GM18520 (cell line): Measurements from ENCODE around the gene ENTPD7.
"Not testable (repeated sequence)": the region's sequence is repeated elsewhere in the genome, so short reads cannot be mapped to it uniquely, and the experiment has no call there.

Experiments
- ATAC-seq: cut with Tn5 transposase; IDR thresholded peaks from one replicate; pipeline ENCODE4 v1.9.1; 2021; ENCODE audit not compliant: unreplicated experiment

Gene ENTPD7

DNA sequence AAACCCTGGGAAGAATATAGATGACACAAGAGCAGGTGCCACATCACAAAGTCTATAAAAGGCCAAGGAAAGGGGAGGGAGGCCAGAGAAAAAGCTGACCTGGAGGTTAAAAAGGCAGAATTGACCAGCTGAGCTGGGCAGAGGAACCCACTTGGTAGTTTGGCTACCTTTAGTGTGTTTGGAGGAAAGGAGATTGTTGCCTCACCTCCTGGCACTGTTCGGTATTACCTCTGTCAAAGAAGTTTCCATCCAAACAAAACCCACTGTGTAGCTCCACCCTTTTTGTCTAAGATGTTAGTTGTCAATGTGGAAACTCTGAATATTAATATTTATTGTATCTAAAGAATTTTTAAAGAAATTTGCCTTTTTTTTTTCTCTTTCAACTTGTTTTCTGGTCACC lies 23.4 kb downstream of the ENTPD7 start:
- ATAC-seq: no peak

DNA sequence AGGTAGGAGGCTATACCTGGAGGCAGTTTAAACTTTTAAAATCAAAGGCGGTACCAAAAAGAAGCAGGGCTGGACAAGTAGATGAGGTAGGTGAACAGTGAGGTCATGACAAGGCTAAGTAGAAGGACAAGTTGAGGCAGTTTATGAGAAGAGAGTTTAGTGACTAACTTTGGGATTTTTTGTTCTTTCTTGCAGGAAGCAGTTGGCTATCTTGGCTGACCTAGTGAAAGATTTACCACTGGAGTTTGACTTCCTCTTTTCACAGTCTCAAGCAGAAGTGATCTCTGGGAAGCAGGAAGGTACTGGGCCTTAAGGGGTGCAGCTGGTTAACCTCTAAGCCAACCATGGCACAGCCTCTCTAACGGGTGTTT lies 26.3 kb downstream of the ENTPD7 start:
- no peak for ATAC-seq

DNA sequence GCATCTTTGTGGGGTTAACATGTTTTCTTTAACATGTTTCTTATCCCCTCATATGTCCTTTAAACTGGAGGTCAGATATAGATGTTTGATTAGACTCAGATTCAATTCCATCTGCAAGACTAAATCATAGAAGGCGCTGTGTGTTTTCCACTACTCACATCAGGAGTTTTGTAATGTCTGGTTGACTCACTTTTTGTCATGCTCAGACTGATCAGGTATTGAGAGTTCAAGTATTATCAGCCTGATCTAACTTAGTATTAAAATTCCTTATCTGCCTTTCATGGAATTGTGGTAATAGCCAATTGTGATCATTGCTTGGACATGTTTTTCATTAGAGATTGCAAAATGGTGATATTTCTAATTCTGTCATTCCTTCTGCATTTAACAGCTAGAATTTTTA lies 30.2 kb downstream of the ENTPD7 start:
- ATAC-seq: no peak

DNA sequence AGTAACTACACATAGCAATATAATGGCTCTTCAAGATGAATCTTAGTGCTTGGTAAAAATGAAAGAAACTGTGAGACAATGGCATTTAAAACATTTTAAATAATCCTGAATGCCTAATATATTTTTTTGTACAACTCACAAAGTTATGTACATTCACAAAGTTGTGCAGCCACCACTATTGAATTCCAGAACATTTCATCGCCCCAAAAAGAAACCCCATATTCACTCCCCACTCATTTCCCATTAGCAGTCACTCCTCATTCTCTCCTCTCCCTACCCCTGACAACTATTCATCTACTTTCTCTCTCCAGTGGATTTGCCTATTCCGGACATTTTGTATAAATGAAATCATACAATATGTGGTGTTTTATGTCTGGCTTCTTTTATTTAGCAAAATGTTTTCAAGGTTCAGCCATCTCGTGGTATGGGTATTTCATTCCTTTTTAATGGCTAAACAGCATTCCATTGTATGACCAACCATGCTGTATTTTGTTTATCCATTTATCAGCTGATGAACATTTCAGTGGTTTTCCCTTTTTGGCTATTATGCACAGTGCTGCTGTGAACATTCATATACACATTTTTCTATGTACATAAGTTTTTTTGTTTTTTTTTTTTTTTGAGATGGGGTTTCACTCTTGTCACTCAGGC lies 34.7 kb downstream of the ENTPD7 start:
- ATAC-seq: no peak

DNA sequence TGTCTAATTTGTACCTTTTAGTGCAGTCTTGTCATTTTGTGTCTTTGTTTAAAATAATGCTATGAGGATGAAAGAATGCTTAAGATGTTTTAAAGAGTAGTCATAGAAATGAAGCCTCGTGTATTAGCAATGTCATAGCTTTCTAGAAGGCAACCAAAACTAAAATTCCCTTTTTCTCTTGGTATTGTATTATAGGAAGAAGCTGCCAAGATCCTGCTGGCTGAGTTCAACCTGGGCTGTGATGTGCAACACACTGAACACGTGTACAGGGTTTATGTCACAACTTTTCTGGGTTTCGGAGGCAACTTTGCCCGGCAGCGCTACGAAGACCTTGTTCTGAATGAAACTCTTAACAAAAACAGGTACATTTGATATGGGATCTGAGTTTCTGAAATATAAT lies 36.5 kb downstream of the ENTPD7 start:
- no peak for ATAC-seq

DNA sequence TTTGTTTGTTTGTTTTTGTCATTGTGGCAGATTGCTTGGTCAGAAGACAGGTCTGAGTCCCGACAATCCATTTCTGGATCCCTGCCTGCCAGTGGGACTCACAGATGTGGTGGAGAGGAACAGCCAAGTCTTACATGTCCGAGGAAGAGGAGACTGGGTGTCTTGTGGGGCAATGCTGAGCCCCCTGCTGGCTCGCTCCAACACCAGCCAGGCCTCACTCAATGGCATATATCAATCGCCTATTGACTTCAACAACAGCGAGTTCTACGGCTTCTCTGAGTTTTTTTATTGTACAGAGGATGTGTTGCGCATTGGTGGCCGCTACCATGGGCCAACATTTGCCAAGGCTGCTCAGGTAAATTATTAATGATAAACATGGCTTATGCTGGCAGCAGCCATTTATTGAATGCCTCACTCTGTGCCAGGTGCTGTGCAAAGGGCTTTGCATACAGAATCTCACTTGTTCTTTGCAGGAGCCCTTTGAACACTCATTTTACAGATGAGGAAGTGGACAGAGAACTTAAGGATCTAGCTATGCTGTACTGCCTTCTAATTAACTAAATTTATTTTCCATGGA lies 39.3 kb downstream of the ENTPD7 start:
- ATAC-seq: no peak

DNA sequence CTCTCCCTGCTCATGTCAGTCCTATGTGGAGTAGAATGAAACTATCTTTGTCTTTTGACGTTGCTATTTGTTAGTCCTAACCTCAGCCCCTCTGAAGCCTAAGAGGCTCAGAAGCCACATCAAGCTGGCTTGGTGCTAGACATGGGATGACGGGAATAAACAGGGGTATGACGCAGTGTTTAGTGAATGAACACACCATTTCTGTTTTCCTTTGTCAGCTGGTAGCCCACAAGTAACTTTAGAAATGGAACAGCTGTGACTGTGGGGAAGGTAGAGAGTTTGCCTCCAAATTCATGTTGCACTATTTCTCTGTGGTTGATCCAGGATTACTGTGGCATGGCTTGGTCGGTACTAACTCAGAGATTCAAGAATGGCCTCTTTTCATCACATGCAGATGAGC lies 41.3 kb downstream of the ENTPD7 start:
- ATAC-seq: no peak

DNA sequence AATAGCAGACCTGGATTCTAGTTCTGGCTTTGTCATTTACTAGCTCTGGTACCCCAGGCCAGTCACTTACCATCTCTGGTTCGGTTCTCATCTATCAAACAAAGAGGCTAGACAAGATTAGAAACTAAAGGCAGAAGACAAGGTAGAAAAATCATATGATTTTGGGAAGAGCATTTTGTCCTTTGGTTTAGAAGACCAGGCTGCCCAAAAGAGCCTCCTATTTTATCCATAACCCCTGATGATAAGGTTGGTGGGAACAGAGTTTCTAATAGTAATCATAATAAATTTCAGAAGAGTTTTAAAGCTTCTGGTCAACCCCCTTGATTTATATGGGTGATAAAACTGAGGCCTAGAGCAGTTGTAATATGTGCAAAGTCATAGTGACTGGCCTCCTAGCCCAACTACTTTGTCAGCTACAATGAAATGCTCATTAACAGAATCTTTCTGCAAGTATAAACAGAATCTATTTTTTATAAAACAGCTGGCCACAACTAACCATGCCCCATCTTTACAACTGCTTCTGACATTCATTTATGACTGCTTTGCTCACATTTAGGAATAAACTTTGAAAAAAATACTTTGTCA lies 49.2 kb downstream of the ENTPD7 start:
- no peak for ATAC-seq

DNA sequence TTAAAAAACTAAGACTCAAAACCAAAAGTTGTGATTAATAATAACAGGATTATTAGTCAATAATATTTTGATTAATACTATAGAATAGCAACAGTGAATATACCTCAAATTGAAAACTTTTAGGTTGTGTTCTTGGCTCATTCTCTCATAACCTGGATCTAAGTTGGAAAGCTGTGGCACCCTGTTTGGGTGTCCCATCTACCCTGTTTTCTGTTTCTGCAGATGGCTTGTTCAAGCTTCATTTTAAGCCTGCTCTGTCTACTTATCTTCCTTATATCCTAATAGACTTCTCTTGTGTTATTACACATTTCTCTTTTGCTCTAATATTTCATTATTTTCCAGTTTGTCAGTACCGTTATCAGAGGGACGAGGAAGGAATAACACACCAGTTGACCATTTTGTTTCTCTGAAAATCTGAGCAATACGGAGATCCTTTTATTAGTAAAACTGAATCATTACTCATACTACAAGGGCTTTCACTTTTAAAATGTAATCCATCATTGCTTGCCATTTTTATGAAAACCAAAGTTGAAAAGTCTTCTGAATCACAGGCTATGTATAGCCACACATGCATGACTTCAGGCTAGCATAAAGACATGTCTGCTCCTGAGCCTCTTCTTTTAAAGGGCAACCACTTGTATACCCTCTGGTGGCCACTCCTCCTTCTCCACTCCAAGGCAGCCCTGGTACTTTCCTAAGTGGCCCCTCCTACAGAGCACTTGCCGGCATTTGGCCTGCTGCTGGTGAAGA lies 50.3 kb downstream of the ENTPD7 start:
- peak; percentile 73 for ATAC-seq

DNA sequence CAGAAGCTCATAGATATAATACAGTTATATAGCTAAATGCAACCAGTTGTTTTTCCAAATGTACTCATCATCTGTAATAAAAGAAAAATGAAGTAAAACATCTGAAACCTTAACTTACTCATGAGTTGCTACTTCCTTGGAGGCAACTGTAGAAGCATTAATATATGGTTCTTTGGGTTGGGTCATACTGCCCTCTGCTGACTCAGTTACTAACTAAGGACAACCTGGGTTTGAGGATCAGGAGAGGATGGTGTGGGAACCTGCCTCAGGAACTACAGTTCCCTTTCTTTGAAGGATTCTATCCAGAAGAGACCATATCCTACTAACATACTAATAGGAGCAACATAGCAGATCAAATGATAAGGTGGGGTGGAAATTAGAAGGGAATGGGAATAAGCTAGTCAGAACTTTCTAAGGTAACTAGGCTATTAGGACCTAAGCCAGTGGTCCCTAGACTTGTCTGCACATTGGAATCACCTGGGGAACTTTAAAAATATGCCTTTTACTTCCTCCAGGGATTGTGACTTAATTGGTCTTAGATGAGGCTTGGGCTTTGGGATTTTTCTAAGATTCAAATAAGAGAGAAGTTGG lies 51.9 kb downstream of the ENTPD7 start:
- ATAC-seq: no peak

DNA sequence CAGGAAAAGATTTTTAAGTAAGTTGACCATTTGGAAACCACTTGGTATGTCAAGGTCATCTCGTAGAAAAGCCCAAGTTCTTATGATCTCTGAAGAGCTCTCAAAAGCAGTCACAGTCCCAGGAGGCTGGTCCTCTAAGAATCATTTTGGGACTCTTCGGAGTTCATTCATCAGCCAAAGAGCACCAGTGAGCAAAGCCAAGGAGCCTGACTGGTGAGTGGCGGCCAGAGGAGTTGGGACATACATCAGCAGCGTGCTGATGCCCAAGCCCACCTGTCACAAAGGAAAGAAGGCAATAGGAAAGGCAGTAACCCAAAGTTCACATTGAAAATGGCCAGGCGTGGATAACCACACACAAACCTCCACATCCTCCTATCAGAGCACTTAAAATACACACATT lies 55.1 kb downstream of the ENTPD7 start:
- no peak for ATAC-seq

DNA sequence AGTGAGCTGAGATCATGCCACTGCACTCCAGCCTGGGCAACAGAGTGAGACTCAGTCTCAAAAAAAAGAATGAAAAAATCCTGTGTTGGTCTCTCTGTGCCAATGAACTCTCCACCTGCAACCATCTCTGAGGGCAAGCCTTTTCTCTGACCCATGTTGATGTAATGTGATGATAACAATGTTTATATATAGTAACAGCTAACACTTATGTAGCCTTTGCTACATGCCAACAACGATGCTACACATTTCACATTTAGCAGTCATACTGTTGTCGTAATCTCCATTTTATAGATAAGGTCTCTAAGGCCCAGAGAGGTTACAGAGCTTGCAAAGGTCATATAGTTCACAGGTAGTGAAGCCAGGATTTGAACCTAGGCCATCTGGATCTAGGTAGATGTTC lies 61.1 kb downstream of the ENTPD7 start:
- ATAC-seq: no peak

DNA sequence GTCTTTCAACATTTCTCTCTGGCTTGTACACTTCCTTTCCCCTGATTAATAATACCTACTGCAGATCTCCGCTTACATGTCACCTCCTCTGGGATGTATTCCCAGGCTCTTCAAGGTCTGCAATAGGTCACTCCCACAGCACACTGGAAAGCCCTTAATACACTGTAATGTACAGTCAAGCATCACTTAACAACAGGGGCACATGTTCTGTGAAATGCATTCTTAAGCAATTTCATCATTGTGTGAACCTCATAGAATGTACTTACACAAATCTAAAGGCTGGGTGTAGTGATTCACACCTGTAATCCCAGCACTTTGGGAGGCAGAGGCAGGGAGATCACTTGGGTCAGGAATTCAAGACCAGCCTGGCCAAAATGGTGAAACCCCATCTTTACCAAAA lies 70.7 kb downstream of the ENTPD7 start:
- ATAC-seq: no peak

DNA sequence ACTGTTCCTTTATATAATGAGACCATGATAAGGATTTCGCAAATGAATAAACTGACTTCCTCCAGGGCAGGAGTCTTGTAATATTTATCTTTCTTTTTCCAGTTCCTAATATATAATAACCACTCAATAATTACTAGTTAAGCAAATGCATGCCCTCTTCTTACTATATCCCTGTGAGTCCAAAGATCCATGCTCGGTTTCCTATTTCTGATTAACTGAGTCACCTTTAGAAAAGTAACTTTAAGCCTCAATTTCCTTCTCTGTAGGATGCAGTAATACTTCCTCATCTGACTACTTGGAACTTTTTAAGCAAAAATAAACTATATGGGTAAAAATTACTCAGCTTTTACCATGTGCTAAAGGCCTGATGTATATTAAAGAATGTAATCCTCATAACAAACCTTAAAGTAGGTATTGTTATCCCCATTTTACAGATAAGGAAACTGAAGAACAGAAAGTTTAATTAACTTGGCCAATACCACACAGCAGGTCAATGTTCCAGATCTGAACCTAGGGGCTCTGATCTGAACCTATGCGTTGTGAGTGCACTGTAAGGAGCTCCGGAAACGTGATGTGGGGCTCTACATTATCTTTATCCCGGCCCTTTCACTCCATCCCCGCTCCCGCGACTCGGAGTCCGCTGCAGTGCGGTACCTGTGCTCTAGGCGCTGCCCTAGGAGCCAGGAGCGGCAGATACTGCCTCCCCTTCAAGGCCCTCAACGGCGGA lies 72.2 kb downstream of the ENTPD7 start:
- ATAC-seq: no peak

DNA sequence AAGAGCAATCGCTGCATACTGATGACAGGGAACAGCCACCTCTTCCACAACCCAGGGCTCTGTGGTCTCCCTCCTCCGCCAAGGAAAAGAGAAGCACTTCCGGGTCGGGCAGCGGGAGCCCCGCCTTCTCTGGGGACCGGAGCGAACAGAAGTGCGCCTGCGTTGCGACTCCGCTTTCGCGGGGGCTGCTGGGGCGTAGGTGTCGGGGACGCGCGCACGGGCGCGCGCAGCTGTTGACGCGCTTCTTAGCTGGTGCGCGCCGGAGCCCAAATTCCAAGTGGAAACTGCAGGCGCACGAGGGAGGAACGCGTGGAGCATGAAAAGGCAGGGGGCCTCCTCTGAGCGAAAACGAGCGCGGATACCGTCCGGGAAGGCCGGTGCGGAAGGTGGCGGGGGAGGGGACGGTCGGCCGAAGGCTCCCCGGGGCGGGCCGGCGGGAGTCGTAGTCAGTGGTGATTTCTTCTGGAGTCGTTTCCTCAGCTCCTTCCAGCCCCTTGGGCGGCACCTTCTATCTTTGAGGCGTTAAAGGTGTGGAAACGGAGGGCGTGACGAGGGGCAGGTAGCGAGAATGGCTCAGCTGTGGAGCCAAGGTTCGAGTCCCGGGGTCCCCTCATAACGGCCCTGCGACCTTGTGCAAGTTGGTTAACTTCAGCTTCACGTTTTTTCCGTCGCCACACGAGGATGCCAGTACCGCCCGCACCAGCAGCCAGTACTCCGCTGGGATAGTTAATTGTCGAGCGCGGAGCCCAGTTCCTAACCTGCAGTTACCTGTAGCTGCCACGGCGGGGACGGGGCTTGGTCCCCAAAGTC lies 72.9 kb downstream of the ENTPD7 start, which contains the start of the genes COX15 and CUTC:
TSS of gene COX15 (minus strand) at position 95 of the 810 bp plus-strand sequence. CDS start at position 17, 78 bp downstream.
TSS of gene CUTC (plus strand) at position 202 of the 810 bp plus-strand sequence. CDS start at position 317, 115 bp downstream.
- ATAC-seq: peak; percentile 62

DNA sequence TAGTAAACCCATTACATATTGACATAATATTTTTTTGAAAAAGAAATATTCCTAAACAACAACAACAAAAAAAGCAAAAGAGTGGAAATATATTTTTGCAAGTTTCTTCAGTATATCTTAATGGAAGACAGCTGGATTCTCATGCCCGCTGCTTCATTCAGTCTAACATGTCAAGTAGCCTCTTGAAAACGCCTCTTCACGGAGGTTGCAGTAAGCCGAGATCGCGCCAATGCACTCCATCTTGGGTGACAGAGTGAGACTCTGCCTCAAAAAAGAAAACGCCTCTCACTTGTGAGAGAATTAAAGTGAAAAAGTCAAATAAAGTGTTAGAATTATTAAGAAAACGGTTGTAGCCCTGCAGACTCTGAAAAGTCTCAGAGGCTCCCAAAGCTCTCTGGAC lies 74.1 kb downstream of the ENTPD7 start:
- ATAC-seq: no peak

DNA sequence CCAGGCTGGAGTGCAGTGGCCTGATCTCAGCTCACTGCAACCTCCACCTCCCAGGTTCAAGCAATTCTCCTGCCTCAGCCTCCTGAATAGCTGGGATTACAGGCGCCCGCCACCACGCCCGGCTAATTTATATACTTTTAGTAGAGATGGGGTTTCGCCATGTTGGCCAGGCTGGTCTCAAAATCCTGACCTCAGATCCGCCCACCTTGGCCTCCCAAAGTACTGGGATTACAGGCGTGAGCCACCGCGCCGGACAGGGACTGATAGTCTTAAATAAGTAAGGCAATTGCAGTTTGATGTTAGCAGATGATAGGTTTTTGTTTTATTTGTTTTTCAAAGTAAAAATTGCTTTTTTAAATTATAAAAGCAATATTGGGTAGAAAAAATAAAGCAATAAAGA lies 74.8 kb downstream of the ENTPD7 start:
- ATAC-seq: not testable (repeated sequence)

DNA sequence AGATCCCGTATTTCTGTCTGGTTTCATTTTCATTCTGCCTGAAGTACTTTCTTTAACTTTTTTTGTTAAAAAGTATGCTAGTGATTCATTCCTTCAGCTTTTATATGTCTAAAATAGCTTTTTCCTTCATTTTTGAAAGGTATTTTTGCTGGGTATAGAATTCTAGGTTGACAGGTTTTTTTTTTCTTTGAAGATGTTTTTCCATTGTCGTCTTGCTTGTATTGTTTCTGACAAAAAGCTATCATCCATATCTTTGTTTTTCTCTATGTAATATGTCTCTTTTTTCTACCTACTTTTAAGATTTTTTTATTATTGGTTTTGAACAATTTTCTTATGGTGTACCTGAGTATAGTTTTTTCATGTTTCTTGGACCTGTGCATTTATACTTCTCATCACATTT lies 81.0 kb downstream of the ENTPD7 start:
- no peak for ATAC-seq

DNA sequence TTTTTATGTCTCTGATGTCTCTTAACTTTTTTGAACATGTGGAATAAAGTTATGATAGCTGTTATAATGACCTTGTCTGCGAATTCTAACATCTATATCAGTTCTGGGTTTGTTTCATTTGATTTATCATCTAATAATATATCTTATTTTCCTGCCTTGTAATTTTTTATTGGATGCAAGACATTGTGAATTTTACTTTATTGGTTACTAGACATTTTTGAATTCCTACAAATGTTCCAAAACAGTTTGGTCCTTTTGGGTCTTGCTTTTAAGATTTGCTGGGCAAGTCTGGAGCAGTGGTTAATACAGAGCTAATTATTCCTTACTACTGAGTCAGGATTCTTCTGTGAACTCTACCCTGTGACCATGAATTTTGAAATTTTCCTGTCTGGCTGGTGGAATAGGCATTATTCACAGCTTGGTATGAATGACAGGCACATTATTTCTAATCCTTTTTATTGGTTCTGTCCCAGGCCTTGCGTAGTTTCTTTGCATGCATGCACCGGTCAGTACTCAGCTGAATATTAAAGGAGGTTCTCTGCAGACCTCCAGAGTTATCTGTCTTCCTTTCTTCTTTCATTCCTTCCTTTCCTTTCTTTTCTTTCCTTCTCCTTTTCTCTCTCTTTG lies 81.7 kb downstream of the ENTPD7 start:
- ATAC-seq: no peak

DNA sequence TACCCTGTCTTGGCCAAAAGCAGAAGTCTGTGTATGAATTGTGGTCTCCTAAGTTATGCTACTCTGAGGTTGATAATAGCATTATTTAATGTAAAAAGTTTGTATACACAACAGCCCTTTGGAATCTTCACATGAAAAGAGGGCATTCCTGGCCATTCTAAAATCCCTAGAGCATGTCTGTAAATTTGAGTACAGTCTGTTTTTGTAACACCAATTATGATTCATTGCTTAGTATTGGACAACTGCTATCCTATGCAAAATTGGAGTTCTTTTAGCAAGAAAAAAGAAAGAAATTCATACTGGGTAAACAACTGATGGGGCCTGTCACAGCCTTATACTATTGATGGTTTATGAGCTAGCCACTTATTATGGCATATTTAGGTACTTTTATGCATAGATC lies 82.9 kb downstream of the ENTPD7 start:
- no peak for ATAC-seq
